Measurements from ENCODE around the gene MBOAT2.

The MBOAT2 gene

DNA sequence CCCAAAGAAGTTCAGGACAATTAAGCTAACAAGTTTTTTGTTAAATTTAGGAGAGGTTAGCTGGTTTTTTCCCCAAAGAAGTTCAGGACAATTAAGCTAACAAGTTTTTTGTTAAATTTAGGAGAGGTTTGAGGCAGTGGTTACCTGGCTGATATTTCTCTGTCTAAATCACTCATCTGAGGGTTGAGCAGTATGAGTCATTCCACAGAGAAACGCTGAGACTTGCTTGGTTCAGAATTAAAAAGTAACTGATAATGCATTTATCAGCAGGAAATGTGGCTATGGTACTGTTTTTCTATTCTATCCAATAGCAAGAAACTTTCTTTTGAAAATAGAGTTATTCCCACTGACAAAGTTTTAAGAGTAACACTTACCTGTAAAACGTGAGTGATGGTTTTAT lies 143.2 kb downstream of the MBOAT2 start:
- no peaks in the 10 kb centered on the region for H3K4me1 ChIP-seq (ENCODE audit: insufficient read depth, low read length)
- peaks cover 10% of the 10 kb centered on the region; the same call in 1 of the 2 replicates for H3K36me3 ChIP-seq (ENCODE audit: insufficient read depth, low read length)
- no peaks in the 10 kb centered on the region for H3K27me3 ChIP-seq (ENCODE audit: insufficient read depth, low read length, poor library complexity)
- no peak overlapping the region for H3K27ac ChIP-seq (ENCODE audit: low read length)
- no peak overlapping the region for H3K4me3 ChIP-seq (ENCODE audit: low read depth in 1 of 2, low read length in 2 of 2)
- DNase-seq (no peak), ATAC-seq (ENCODE audit: insufficient read depth, low read depth) (no peak)
- no peaks in the 10 kb centered on the region for H3K79me2 ChIP-seq (ENCODE audit: insufficient read depth, low read length)
- TF ChIP-seq EZH2 (IDR thresholded peaks at IDR 0.05; ENCODE audit: borderline replicate concordance, low read depth, low read length, severe bottlenecking), result no peak
- no peaks in the 10 kb centered on the region for H3K9me3 ChIP-seq (ENCODE audit: insufficient read depth, low read length, severe bottlenecking)
- H3K9ac ChIP-seq (ENCODE audit: low read depth, low read length), result no peak overlapping the region
- no peaks in the 10 kb centered on the region for H4K20me1 ChIP-seq (ENCODE audit: insufficient read depth, low read length)
- no peak overlapping the region for H3K4me2 ChIP-seq (ENCODE audit: insufficient read depth, low read length)
- no peak overlapping the region for H2AFZ ChIP-seq (ENCODE audit: low read depth, low read length)

DNA sequence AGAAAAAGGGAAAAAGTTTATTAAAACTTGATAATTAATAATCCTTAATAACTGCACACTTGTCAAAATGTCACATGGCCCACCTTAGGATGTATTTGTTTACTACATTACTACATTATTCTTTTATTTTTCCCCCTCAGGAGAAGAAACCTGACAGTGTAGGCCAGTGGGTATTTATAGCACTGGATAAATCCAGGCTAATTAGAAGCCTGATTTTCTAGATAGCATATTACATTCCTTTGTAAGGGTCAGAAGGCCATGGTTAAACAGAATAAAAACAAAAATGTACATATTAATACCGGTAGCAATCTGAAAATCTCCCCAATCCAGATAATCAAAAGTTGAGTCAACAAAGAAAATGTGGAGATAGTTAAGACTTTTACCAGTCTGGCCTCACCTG lies 144.6 kb downstream of the MBOAT2 start:
- Histone ChIP-seq H3K27me3 (ENCODE audit: insufficient read depth, low read length, poor library complexity) (no peaks in the 10 kb centered on the region), H4K20me1 (ENCODE audit: insufficient read depth, low read length) (no peaks in the 10 kb centered on the region), H2AFZ (ENCODE audit: low read depth, low read length) (no peak overlapping the region), H3K79me2 (ENCODE audit: insufficient read depth, low read length) (no peaks in the 10 kb centered on the region), H3K4me2 (ENCODE audit: insufficient read depth, low read length) (no peak overlapping the region), H3K4me1 (ENCODE audit: insufficient read depth, low read length) (no peaks in the 10 kb centered on the region), H3K9ac (ENCODE audit: low read depth, low read length) (no peak overlapping the region), H3K4me3 (ENCODE audit: low read depth in 1 of 2, low read length in 2 of 2) (no peak overlapping the region), H3K9me3 (ENCODE audit: insufficient read depth, low read length, severe bottlenecking) (no peaks in the 10 kb centered on the region), H3K36me3 (ENCODE audit: insufficient read depth, low read length) (peaks cover 10% of the 10 kb centered on the region; the same call in 1 of the 2 replicates), H3K27ac (ENCODE audit: low read length) (no peak overlapping the region)
- ATAC-seq (ENCODE audit: insufficient read depth, low read depth), result no peak
- DNase-seq, result no peak
- no peak for TF ChIP-seq EZH2 (IDR thresholded peaks at IDR 0.05; ENCODE audit: borderline replicate concordance, low read depth, low read length, severe bottlenecking)
- TF ChIP-seq, protein P1, sequence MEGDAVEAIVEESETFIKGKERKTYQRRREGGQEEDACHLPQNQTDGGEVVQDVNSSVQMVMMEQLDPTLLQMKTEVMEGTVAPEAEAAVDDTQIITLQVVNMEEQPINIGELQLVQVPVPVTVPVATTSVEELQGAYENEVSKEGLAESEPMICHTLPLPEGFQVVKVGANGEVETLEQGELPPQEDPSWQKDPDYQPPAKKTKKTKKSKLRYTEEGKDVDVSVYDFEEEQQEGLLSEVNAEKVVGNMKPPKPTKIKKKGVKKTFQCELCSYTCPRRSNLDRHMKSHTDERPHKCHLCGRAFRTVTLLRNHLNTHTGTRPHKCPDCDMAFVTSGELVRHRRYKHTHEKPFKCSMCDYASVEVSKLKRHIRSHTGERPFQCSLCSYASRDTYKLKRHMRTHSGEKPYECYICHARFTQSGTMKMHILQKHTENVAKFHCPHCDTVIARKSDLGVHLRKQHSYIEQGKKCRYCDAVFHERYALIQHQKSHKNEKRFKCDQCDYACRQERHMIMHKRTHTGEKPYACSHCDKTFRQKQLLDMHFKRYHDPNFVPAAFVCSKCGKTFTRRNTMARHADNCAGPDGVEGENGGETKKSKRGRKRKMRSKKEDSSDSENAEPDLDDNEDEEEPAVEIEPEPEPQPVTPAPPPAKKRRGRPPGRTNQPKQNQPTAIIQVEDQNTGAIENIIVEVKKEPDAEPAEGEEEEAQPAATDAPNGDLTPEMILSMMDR (IDR thresholded peaks at IDR 0.05; ENCODE audit: borderline replicate concordance, extremely low read depth, low read length, poor library complexity, severe bottlenecking), result no peak

DNA sequence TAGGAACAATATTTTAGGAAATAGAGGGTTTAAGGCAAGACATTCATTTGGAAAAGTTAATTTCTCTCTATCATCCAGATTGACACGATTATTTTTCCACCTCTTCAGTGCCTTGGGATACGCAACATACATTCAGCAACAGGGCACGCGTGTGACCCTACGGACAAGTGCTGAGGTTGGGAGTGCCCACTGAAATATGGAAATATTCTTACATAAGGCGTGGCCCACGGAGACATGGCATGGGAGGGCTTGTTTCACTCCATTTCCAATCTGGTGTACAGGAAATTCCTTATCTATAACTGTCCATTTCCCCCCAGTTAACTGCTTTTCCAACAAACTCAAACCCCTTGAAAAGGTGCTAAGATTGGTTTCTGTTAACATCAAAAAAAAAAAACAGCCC lies 145.2 kb downstream of the MBOAT2 start:
- Histone ChIP-seq H3K9me3 (ENCODE audit: insufficient read depth, low read length, severe bottlenecking) (no peaks in the 10 kb centered on the region), H3K27me3 (ENCODE audit: insufficient read depth, low read length, poor library complexity) (no peaks in the 10 kb centered on the region), H3K79me2 (ENCODE audit: insufficient read depth, low read length) (no peaks in the 10 kb centered on the region), H3K4me1 (ENCODE audit: insufficient read depth, low read length) (no peaks in the 10 kb centered on the region), H3K27ac (ENCODE audit: low read length) (no peak overlapping the region), H3K9ac (ENCODE audit: low read depth, low read length) (no peak overlapping the region), H3K4me2 (ENCODE audit: insufficient read depth, low read length) (no peak overlapping the region), H3K36me3 (ENCODE audit: insufficient read depth, low read length) (peaks cover 10% of the 10 kb centered on the region; the same call in 1 of the 2 replicates), H4K20me1 (ENCODE audit: insufficient read depth, low read length) (no peaks in the 10 kb centered on the region), H2AFZ (ENCODE audit: low read depth, low read length) (no peak overlapping the region), H3K4me3 (ENCODE audit: low read depth in 1 of 2, low read length in 2 of 2) (no peak overlapping the region)
- ATAC-seq (ENCODE audit: insufficient read depth, low read depth) (no peak), DNase-seq (no peak)
- TF ChIP-seq EZH2 (IDR thresholded peaks at IDR 0.05; ENCODE audit: borderline replicate concordance, low read depth, low read length, severe bottlenecking), result no peak
- TF ChIP-seq, protein P1 (IDR thresholded peaks at IDR 0.05; ENCODE audit: borderline replicate concordance, extremely low read depth, low read length, poor library complexity, severe bottlenecking), result no peak

DNA sequence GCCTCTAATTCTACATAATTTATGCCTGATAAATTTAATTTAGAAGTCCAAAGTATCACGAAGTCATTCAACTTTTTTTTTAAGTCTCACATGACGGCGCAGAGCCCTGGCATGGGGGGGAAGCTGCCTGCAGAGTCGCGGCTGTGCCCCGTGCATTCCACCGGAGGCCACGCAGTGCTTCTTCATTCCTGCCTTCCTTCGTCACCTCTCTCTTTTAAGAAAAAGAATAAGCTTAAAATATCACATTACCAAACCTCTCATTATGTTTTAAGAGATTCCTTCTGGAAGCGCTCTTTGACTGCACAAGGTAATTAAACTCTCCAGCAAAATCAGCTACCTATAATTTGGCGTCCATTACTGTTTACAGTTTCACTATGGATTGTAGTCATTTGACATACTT lies 145.8 kb downstream of the MBOAT2 start:
- ATAC-seq (ENCODE audit: insufficient read depth, low read depth), result no peak
- Histone ChIP-seq H3K4me2 (ENCODE audit: insufficient read depth, low read length) (no peak overlapping the region), H3K27me3 (ENCODE audit: insufficient read depth, low read length, poor library complexity) (no peaks in the 10 kb centered on the region), H3K9me3 (ENCODE audit: insufficient read depth, low read length, severe bottlenecking) (no peaks in the 10 kb centered on the region), H3K27ac (ENCODE audit: low read length) (no peak overlapping the region), H2AFZ (ENCODE audit: low read depth, low read length) (no peak overlapping the region), H3K4me1 (ENCODE audit: insufficient read depth, low read length) (no peaks in the 10 kb centered on the region), H4K20me1 (ENCODE audit: insufficient read depth, low read length) (no peaks in the 10 kb centered on the region), H3K79me2 (ENCODE audit: insufficient read depth, low read length) (no peaks in the 10 kb centered on the region), H3K36me3 (ENCODE audit: insufficient read depth, low read length) (peaks cover 10% of the 10 kb centered on the region; the same call in 1 of the 2 replicates), H3K9ac (ENCODE audit: low read depth, low read length) (no peak overlapping the region), H3K4me3 (ENCODE audit: low read depth in 1 of 2, low read length in 2 of 2) (no peak overlapping the region)
- TF ChIP-seq, protein P1 (IDR thresholded peaks at IDR 0.05; ENCODE audit: borderline replicate concordance, extremely low read depth, low read length, poor library complexity, severe bottlenecking), result no peak
- no peak for TF ChIP-seq EZH2 (IDR thresholded peaks at IDR 0.05; ENCODE audit: borderline replicate concordance, low read depth, low read length, severe bottlenecking)
- DNase-seq, result no peak
